GM21360 (cell line): Measurements from ENCODE around the gene MYH11.

Experiments used
- ATAC-seq: cut with Tn5 transposase; IDR thresholded peaks from one replicate; pipeline ENCODE4 v1.9.1; 2021; ENCODE audit warnings: mild to moderate bottlenecking, moderate library complexity; ENCODE audit not compliant: unreplicated experiment

MYH11 gene

DNA sequence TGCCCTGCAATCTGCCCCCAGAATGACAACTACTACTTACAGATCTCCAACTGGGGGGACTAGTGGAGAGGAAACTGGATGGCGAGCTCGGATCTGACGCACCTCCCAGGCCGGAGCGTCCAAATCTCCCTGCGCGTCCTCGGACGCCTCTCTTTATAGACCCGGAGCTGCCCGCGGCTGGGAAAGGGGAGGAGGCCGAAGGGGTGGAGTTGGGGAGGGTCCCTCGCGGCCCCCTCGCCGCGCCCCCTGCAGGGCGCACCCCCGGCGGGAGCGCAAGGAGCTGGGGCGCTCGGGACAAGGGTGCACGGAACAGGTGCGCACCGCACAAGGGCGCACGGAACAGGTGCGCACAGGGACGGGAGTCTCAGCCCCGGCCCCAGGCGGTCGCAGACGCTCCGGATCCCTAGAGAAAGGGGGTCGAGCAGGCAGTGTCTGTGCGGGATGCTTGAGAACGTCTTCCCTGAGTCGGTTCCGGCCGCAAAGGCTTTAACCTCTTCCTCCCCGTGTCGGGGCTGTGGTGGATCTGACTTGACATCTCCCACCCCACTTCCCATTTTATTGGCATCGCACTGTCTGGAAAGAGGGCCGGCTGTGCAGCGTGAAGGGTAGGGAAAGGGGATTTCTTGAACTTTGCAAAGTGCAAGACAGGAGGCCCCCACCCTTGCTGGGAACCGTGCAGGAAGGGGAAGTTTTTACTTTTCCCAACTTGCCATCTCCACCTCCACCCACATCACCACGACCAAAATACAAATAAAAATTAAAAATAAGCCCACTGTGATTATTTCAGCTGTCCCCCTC lies at the start of gene MYH11:
MYH11 (minus strand) TSS at position 128 of the 798 bp plus-strand sequence. CDS start 18,776 bp downstream, outside the sequence.
- no peak for ATAC-seq

DNA sequence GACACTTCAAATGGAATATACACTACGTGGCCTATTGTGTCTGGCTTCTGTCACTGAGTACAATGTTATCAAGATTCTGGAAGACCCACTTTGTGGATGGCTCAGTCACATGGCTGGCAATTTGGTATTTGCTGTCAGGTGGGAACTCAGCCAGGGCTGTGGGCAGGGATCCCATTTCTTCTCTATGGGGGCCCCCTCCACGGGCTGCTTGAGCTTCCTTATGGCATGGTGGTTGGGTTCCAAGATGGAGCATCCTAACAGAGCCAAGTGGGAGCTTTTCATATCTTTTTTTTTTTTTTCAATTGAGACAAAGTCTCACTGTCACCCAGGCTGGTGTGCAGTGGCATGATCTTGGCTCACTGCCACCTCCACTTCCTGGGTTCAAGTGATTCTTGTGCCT lies 49.6 kb upstream of the MYH11 start:
- ATAC-seq = no peak

DNA sequence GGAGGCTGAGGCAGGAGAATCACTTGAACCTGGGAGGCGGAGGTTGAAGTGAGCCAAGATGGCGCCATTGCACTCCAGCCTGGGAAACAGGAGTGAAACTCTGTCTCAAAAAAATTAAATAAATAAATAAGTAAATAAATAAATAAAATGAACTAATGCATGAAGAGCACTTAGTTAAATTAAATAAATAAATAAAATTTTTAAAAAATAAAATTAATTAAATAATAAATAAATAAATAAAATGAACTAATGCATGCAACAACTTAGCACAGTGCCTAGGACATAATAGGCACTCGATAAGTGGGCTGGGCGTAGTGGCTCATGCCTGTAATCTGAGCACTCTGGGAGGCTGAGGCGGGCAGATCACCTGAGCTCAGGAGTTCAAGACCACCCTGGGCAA lies 47.1 kb upstream of the MYH11 start:
- ATAC-seq = no peak

DNA sequence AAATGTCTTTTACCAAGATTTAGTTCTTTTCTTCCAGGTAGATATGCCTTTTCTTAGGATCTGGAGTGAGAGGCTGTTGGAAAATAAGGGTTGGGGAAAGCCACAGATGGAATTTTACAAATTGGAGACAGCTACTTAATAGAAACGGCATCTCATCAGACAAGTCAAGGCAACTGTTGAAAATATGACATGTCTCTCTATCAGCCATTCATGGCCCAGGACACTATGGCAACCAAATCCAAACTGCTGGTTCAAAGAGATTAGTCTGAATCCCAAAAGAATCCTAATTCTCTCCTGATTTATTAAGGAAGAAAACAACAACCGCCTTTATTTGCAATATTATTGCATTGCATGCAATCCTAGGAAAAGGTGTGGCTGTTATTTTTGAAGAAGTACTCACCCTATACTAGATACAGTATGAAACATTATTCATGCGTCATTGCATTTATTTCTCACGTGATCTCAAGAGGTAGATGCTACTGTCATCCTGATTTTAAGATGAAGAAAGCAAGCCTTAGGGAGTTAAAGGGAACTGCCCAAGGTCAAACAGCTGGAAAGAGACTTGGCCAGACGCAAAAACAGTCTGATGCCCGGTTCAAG lies 44.2 kb upstream of the MYH11 start:
- ATAC-seq = no peak

DNA sequence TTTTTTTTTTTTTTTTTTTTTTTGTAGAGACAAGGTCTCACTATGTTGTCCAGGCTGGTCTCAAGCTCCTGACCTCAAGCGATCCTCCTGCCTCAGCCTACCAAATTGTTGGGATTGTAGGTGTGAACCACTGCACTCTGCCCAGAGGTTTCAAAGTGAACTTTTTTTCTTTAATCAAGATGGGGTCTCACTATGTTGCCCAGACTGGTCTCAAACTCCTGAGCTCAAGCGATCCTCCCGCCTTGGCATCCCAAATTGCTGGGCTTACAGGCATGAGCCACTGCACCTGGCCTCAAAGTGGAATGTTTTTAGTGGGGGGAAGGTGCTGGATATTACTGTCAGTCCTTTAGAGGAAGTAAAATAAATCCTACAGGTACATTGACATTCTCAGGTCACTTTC lies 43.5 kb upstream of the MYH11 start:
- no peak for ATAC-seq

DNA sequence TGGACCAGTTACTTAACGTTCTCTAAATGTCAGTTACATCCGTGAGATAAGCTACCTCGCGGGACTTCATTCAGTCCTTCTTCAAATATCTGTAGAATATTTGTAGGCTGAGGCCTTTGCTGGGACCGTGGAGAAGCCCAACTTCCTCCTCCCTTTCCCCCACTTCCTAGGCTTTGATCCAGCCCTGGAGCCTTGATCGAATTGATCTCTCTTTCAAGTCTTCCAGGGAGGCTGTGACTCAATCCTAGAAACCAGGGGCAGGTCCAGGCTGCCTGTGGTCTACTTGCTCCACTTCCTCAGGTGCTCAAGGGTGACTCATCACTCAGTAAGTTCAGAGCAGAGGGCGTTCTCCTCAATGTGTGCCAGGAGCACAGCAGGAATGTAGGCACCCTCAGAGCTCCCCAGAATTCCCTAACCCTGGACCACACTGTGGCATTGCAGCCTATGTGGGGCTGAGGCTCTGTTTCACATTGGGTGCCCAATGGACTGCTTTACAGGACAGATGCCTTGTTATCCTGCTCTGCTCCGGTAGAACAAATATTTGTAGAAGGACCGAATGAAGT lies 42.8 kb upstream of the MYH11 start:
- ATAC-seq = no peak

DNA sequence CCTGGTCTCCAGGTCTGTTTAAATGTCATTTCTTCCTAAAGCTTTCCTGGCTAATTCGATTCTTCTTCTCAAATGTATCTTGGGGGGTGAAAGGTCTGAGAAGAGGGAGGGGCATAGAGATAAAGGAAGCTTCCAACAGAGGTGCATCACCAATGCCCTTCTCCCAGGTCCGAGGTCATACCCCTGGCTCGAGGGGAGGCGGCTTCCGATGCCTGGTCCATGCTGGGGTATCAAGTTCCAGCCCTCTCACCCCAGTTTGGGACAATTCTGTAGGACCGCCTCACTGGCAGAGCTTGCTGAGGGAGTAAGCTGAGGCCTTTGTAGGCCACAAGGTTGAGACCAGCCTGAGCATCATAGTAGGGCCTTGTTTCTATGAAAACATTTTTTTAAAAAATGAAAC lies 41.8 kb upstream of the MYH11 start:
- ATAC-seq = no peak

DNA sequence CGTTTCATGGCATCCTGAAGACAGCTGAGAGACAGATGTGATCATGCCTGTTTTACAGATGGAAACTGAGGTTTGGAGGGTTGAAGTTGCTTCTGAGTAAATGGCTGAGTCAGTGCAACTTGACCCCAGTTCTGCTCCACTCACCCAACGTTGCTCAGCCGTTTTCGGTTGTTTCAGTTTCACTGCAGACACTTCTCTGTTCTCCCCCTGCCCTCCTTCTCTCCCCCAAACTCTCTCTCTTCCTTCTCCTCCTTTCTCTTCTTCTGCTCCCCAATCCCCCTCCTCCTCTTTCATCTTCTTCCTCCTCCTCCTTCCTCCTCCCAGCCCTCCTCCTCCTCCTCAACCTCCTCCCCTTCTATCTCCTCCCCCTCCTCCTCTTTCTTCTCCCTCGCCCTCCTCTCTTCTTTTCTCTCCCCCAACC lies 41.0 kb upstream of the MYH11 start:
- ATAC-seq = peak; percentile 57

DNA sequence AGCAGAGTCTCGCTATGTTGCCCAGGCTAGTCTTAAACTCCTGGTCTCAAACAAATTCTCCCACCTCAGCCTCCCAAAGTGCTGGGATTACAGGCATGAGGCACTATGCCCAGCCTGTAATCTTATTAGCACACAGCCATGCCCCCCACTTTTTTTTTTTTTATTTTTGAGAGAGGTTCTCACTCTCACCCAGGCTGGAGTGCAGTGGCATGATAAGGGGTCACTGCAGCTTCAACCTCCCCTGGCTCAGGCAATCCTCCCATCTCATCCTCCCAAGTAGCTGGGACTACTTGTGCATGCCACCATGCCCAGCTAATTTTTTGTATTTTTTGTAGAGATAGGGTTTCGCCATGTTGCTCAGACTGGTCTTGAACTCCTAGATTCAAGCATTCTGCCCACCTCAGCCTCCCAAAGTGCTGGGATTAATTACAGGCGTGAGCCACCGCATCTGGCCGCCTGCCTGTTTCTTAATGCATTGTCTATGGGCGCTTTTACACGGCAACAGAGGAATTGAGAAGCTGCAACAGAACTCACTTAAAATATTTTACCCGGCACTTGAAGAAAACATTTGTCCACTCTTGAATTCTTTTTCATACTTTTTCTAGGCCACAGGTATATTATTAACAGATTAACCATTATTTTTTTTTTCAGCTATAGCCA lies 40.4 kb upstream of the MYH11 start:
- no peak for ATAC-seq

DNA sequence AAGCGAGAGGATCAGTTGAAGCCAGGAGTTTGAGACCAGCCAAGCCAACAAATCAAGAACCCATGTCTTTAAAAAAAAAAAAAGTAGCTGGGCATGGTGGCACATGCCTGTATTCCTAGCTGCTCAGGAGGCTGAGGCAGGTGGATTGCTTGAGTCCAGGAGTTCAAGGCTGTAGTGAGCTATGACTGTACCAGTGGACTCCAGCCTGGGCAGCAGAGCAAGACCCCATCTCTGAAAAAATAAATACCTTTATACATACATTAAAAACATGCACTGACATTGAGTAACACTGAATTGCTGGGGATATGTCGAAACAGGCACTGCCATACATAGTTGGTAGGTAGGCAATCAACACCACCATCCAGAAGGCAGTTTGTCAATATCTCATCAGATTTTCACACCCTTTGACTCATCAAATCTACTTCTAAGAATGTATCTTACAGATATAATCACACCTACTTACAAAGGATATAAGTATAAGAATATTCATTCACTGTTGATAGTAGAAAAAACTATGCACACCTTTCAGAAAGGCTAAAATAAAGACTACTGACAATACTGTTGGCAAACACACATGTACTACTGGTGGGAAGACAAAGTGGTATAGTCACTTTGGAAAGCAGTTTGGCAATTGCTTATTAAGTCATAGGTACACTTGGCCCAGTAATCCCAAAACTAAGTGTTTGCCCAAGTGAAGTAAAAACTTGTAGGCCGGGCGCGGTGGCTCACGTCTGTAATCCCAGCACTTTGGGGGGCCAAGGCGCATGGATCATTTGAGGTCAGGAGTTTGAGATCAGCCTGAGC lies 37.9 kb upstream of the MYH11 start:
- no peak for ATAC-seq

DNA sequence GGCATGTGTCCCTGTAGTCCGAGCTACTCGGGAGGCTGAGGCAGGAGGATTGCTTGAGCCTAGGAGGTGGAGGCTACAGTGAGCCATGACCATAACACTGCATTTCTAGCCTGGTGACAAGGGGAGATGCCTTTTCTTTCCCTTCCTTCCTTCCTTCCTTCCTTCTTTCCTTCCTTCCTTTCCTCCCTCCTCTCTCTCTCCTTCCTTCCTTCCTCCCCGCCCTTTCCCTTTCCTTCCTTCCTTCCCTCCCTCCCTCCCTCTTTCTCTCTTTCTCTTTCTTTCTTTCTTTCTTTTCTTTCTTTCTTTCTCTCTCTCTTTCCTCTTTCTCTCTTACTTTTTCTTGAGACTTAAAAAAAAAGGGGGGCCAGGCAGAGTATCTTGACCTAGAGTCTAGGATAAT lies 34.7 kb upstream of the MYH11 start:
- ATAC-seq = no peak

DNA sequence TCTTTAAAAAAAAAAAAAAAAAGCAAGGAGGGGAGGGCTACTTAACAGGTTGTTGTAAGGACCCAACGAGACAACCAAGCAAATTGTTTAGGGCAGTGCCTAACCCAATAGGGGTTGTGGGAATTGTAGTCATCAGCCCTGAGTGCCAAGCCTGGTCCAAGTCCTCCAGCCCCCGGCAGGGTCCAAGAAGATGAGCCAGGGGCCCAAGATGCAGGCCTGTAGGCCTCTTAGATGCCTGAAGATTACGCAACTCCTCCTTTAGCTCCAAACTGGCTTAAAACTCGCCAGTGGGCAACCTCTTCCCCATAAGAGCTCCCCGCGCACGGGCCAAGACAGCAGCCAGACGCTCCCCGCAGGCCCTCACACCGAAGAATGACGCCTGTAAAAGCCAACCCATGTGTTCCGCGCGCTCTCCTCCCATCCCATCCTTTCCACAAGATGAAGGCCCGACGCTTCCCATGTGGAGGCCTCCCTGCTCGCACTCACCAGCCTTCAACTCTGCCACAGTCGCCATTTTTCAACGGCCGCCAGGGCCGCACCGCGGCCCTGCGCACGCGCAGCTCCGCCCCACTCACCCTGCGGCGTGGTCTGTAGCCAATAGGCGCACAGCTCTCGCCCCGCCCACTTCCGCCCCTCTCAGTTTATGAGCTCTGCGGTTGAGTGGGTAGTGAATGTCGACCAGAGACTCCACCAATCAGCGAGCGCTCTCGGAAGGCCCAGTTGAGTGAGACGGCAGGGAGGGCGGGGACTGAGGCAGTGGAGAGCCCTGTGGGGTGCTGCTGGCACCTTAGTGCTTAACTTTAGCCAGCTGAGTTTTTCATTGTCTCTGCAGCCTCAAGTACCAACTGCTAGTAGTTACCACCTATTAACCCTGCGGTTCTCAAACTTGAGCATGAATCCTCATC lies 31.5 kb upstream of the MYH11 start, which contains the start of gene CEP20:
CEP20 (minus strand) TSS at position 532 of the 905 bp plus-strand sequence; CDS start at position 514, 18 bp downstream.
- peak; percentile 94 for ATAC-seq

DNA sequence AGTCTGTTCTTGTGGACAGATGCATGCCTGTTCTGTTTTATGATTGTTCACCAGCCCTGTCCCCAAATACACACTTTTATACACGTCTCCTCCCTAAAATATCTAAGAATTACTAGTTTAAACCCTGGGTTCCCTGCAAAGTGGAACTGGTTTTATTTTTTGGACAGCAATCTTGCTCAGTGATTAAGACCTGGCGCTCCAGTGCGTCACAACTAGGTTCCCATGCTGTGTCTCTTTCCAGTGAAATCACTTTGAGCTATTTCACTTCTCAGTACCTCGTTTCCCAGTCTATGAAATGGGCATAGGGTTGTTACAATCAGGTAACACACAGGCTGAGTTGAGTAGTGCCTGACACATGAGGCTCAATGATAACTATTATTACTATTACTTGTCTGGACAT lies 30.5 kb upstream of the MYH11 start:
- no peak for ATAC-seq

DNA sequence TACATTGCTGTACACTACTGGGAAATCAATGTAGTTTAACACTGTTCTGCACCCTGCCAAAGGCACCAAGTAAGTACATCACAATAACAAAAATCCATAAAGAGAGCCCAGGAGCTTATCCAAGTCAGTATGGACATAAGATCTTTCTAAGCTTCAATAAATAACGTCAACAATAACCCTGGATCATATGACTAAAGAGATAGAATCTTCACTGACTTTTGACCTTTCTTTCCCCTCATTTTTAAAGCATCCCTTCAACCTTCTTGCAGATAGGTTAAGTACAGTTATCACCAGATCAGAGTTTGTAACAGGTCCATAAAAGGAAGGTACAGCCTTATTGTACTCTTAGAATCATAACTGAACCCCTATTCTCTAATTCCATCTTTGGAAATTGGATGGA lies 29.2 kb upstream of the MYH11 start:
- ATAC-seq = no peak

DNA sequence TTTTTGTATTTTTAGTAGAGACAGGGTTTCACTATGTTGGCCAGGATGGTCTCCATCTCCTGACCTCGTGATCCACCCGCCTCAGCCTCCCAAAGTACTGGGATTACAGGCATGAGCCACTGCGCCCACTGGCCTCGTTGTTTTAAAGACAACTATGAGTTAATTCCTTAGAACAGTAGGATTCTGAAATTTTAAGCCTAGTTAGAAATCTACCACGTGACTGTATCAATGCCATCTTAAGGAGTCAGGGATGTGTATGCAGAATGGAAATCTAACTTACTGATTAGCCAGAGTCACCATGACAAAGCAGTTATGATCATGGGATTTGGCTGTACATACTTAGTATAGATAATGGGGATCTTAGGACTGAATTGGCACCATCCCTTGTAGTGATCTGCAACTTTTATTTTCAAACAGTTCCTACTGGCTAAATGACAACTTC lies 28.8 kb upstream of the MYH11 start:
- no peak for ATAC-seq

DNA sequence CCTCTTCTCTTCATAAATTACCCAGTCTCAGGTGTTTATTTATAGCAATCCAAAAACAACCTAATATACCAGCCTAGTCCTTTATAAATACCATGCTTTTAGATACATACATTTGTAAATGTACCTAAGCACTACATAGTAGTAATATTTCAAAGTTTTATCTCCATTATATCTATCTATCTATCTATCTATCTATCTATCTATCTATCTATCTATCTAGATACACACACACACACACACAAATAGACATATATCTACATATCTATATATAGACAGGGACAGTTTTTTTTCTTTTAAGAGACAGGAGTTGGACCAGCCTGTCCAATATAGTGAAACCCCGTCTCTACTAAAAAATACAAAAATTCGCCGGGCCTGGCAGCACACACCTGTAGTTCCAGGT lies 25.7 kb upstream of the MYH11 start:
- no peak for ATAC-seq

DNA sequence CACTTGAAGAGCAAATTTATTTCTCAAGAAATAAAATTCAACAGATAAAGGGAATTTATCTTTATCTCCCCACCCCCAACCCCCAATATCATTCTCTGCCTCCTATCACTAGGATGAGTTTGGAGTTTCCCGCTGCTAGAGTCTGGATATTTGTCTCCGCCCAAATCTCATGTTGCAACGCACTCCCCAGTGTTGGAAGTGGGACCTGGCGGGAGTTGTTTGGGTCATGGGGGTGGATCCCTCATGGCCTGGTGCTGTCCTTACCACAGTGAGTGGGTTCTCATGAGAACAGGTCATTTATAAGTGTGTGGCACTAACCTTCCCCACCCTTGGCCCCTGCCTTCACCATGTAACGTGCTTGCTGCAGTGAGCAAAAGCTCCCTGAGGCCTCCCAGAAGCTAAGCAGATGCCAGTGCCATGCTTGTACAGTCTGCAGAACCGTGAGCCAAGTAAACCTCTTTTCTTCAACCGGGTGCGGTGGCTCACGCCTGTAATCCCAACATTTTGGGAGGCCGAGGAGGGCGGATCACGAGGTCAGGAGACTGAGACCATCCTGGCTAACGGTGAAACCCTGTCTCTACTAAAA lies 25.1 kb upstream of the MYH11 start:
- no peak for ATAC-seq

DNA sequence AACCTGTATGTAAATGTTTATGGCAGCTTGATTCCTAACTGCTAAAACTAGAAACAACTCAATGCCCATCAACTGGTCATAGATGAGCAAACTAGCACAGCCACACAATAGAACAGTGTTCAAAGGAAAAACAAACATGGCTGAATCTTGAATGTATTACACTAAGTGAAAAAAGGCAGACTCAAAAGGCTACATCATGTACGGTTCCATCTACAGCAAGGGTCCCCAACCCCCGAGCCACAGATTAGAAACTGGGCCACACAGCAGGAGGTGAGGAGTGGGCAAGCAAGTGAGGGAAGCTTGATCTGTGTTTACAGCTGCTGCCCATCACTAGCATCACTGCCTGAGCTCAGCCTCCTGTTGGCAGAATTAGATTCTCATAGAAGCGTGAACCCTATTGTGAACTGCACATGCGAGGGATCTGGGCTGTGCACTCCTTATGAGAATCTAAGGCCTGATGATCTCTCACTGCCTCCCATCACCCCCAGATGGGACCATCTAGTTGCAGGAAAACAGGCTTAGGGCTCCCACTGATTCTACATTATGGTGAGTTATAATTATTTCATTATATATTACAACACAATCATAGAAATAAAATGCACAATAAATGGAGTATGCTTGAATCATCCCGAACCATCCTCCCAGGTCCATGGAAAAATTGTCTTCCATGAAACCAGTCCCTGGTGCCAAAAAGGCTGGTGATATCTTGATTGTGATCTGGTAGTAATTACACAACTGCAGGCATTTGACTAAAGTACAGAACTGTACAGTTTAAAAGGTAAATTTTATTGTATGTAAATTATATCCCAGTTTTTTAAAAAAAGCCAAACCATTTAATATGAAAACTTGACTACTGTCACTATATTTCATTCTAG lies 23.8 kb upstream of the MYH11 start:
- no peak for ATAC-seq
